ENCODE data around the gene ZMYM5. TPM values are rescaled to one million over a fixed set of nuclear protein-coding genes. Genes with fewer than 3 reads are reported as not detected.
"Not testable (repeated sequence)": the region's sequence is repeated elsewhere in the genome, so short reads cannot be mapped to it uniquely, and the experiment has no call there.

ZMYM5 gene
- total RNA-seq, 2 experiments from 2014 or later = 10.0 to 11.1 TPM

GRCh38 chr13:19862481-19863313 is 752 bp downstream of the ZMYM5 start:
- intact Hi-C loops (cut with micrococcal nuclease) = loop anchor here (1.0 to 5.0 kb wide), 3 partner anchors 80 to 560 kb away; partner anchors contain the start of genes GJA3 and PSPC1
- DNase-seq = peak; percentile 61
- ChIA-PET CTCF (interaction anchor here (1.2 to 2.5 kb wide), 3 partner anchors 20 to 122 kb away, joined by 3 to 7 read pairs (median 5); no protein-coding TSS in a partner anchor), POLR2A (interaction anchor here (1.3 to 3.3 kb wide), 3 partner anchors 11 to 80 kb away, joined by 3 to 21 read pairs (median 4); partner anchors contain the start of gene PSPC1)
- Mint-ChIP-seq H3K36me3 (peaks cover 16% of the 10 kb centered on the region), H3K27me3 (no peaks in the 10 kb centered on the region), H3K27ac (peak overlapping the region; percentile 94), H3K9me3 (no peaks in the 10 kb centered on the region), H3K4me3 (peak overlapping the region; percentile 95), H3K4me1 (ENCODE audit: low read depth) (peaks cover 37% of the 10 kb centered on the region)

GRCh38 chr13:19861762-19862161 is 1.7 kb downstream of the ZMYM5 start:
- CTCF ChIA-PET = interaction anchor here (1.1 to 2.5 kb wide), 4 partner anchors 13 to 123 kb away, joined by 3 to 6 read pairs (median 4); no protein-coding TSS in a partner anchor
- Mint-ChIP-seq H3K36me3 (peaks cover 22% of the 10 kb centered on the region), H3K27me3 (no peaks in the 10 kb centered on the region), H3K4me3 (peak overlapping the region; percentile 95), H3K27ac (peak overlapping the region; percentile 94), H3K9me3 (no peaks in the 10 kb centered on the region), H3K4me1 (ENCODE audit: low read depth) (peaks cover 42% of the 10 kb centered on the region)
- intact Hi-C loops (cut with micrococcal nuclease) = loop anchor here (5.0 kb wide), 2 partner anchors 301 to 561 kb away; partner anchors contain the start of gene GJA3
- no peak for DNase-seq
- POLR2A ChIA-PET = interaction anchor here (3.3 kb wide), 1 partner anchor 79 kb away, joined by 21 read pairs; the partner anchor contains the start of gene PSPC1

GRCh38 chr13:19860884-19861655 is 2.4 kb downstream of the ZMYM5 start:
- H3K4me3 Mint-ChIP-seq = peak overlapping the region; percentile 95
- peaks cover 22% of the 10 kb centered on the region for H3K36me3 Mint-ChIP-seq
- ChIA-PET CTCF (interaction anchor here (1.1 to 2.5 kb wide), 4 partner anchors 12 to 124 kb away, joined by 3 to 6 read pairs (median 4); no protein-coding TSS in a partner anchor), POLR2A (interaction anchor here (0.6 kb wide), 1 partner anchor 227 kb away, joined by 3 read pairs; no protein-coding TSS in a partner anchor)
- no peaks in the 10 kb centered on the region for H3K9me3 Mint-ChIP-seq
- peak; percentile 29 for DNase-seq
- H3K27me3 Mint-ChIP-seq = no peaks in the 10 kb centered on the region
- peaks cover 42% of the 10 kb centered on the region for H3K4me1 Mint-ChIP-seq (ENCODE audit: low read depth)
- H3K27ac Mint-ChIP-seq = peak overlapping the region; percentile 94
- intact Hi-C loops (cut with micrococcal nuclease) = loop anchor here (5.0 kb wide), 2 partner anchors 301 to 561 kb away; partner anchors contain the start of gene GJA3

- H3K36me3 Mint-ChIP-seq = peaks cover 27% of the 10 kb centered on the region
- H3K4me1 Mint-ChIP-seq (ENCODE audit: low read depth) = peaks cover 43% of the 10 kb centered on the region
- DNase-seq; H3K4me3 Mint-ChIP-seq; H3K27me3 Mint-ChIP-seq; H3K27ac Mint-ChIP-seq; POLR2A ChIA-PET; H3K9me3 Mint-ChIP-seq; intact Hi-C loops (cut with micrococcal nuclease): not testable (repeated sequence)
- CTCF ChIA-PET = interaction anchor here (0.9 kb wide), 1 partner anchor 9 kb away, joined by 10 read pairs; no protein-coding TSS in a partner anchor
Measured at GRCh38 chr13:19857637-19858036, 5.8 kb downstream of the ZMYM5 start.

- no peak overlapping the region for H3K27ac Mint-ChIP-seq
- intact Hi-C loops (cut with micrococcal nuclease) = no loop called here
- CTCF ChIA-PET = interaction anchor here (0.8 to 1.0 kb wide), 2 partner anchors 11 to 132 kb away, joined by 4 read pairs; partner anchors contain the start of gene ZMYM5
- no peak overlapping the region for H3K4me3 Mint-ChIP-seq
- H3K9me3 Mint-ChIP-seq = no peaks in the 10 kb centered on the region
- POLR2A ChIA-PET = interaction anchor here (0.5 to 1.4 kb wide), 2 partner anchors 11 to 68 kb away, joined by 3 to 8 read pairs; partner anchors contain the start of gene ZMYM5
- H3K4me1 Mint-ChIP-seq (ENCODE audit: low read depth) = peaks cover 28% of the 10 kb centered on the region
- peaks cover 25% of the 10 kb centered on the region for H3K36me3 Mint-ChIP-seq
- DNase-seq = no peak
- no peaks in the 10 kb centered on the region for H3K27me3 Mint-ChIP-seq
Measured at GRCh38 chr13:19852766-19853165, 10.7 kb downstream of the ZMYM5 start.

GRCh38 chr13:19845758-19846157 is 17.7 kb downstream of the ZMYM5 start:
- no peak overlapping the region for H3K27ac Mint-ChIP-seq
- H3K4me1 Mint-ChIP-seq (ENCODE audit: low read depth) = peaks cover 19% of the 10 kb centered on the region
- CTCF ChIA-PET = interaction anchor here (2.1 kb wide), 1 partner anchor 15 kb away, joined by 6 read pairs; no protein-coding TSS in a partner anchor
- POLR2A ChIA-PET = interaction anchor here (0.6 to 1.2 kb wide), 2 partner anchors 18 to 105 kb away, joined by 4 read pairs; partner anchors contain the start of gene ZMYM5
- no peak overlapping the region for H3K4me3 Mint-ChIP-seq
- peaks cover under 1% of the 10 kb centered on the region for H3K36me3 Mint-ChIP-seq
- intact Hi-C loops (cut with micrococcal nuclease) = no loop called here
- H3K9me3 Mint-ChIP-seq = no peaks in the 10 kb centered on the region
- peak; percentile 18 for DNase-seq
- H3K27me3 Mint-ChIP-seq = no peaks in the 10 kb centered on the region

GRCh38 chr13:19838865-19839275 is 24.6 kb downstream of the ZMYM5 start:
- ChIA-PET POLR2A (no interaction called here), CTCF (interaction anchor here (1.4 kb wide), 1 partner anchor 21 kb away, joined by 3 read pairs; no protein-coding TSS in a partner anchor)
- H3K27ac Mint-ChIP-seq = no peak overlapping the region
- H3K27me3 Mint-ChIP-seq = no peaks in the 10 kb centered on the region
- H3K4me3 Mint-ChIP-seq = no peak overlapping the region
- intact Hi-C loops (cut with micrococcal nuclease) = no loop called here
- peaks cover 4% of the 10 kb centered on the region for H3K4me1 Mint-ChIP-seq (ENCODE audit: low read depth)
- peaks cover 25% of the 10 kb centered on the region for H3K36me3 Mint-ChIP-seq
- no peak for DNase-seq
- H3K9me3 Mint-ChIP-seq = no peaks in the 10 kb centered on the region

GRCh38 chr13:19836472-19836871 is 27.0 kb downstream of the ZMYM5 start:
- Mint-ChIP-seq H3K36me3 (peaks cover 30% of the 10 kb centered on the region), H3K27ac (no peak overlapping the region), H3K9me3 (no peaks in the 10 kb centered on the region), H3K27me3 (no peaks in the 10 kb centered on the region), H3K4me3 (no peak overlapping the region), H3K4me1 (ENCODE audit: low read depth) (peaks cover 4% of the 10 kb centered on the region)
- no peak for DNase-seq
- POLR2A ChIA-PET = no interaction called here
- intact Hi-C loops (cut with micrococcal nuclease) = no loop called here
- CTCF ChIA-PET = no interaction called here

GRCh38 chr13:19834704-19835103 is 28.7 kb downstream of the ZMYM5 start:
- Mint-ChIP-seq H3K9me3 (no peaks in the 10 kb centered on the region), H3K36me3 (peaks cover 34% of the 10 kb centered on the region), H3K27me3 (no peaks in the 10 kb centered on the region), H3K4me1 (ENCODE audit: low read depth) (no peaks in the 10 kb centered on the region), H3K4me3 (no peak overlapping the region), H3K27ac (no peak overlapping the region)
- ChIA-PET CTCF (no interaction called here), POLR2A (no interaction called here)
- DNase-seq = no peak
- intact Hi-C loops (cut with micrococcal nuclease) = no loop called here

- H3K36me3 Mint-ChIP-seq = peaks cover 42% of the 10 kb centered on the region
- ChIA-PET POLR2A (no interaction called here), CTCF (no interaction called here)
- H3K4me3 Mint-ChIP-seq = no peak overlapping the region
- intact Hi-C loops (cut with micrococcal nuclease) = no loop called here
- H3K27me3 Mint-ChIP-seq = no peaks in the 10 kb centered on the region
- H3K9me3 Mint-ChIP-seq = no peaks in the 10 kb centered on the region
- no peak overlapping the region for H3K27ac Mint-ChIP-seq
- no peak for DNase-seq
- no peaks in the 10 kb centered on the region for H3K4me1 Mint-ChIP-seq (ENCODE audit: low read depth)
Measured at GRCh38 chr13:19822673-19823072, 40.8 kb downstream of the ZMYM5 start.

GRCh38 chr13:19818223-19818842 is 45.1 kb downstream of the ZMYM5 start:
- no peaks in the 10 kb centered on the region for H3K27me3 Mint-ChIP-seq
- no peaks in the 10 kb centered on the region for H3K9me3 Mint-ChIP-seq
- peaks cover 22% of the 10 kb centered on the region for H3K36me3 Mint-ChIP-seq
- CTCF ChIA-PET = interaction anchor here (0.5 to 1.7 kb wide), 4 partner anchors 10 to 51 kb away, joined by 3 to 5 read pairs (median 3); partner anchors contain the start of gene ZMYM5
- no peak overlapping the region for H3K4me3 Mint-ChIP-seq
- intact Hi-C loops (cut with micrococcal nuclease) = no loop called here
- DNase-seq = peak; percentile 42
- H3K27ac Mint-ChIP-seq = no peak overlapping the region
- H3K4me1 Mint-ChIP-seq (ENCODE audit: low read depth) = no peaks in the 10 kb centered on the region
- POLR2A ChIA-PET = no interaction called here

Measured in activated CD4-positive, alpha-beta memory T cell treated with anti-CD3 and anti-CD28 coated beads for 36 hours (primary cell).